ENCODE results near the gene GULP1.
"Not testable (repeated sequence)": the region's sequence is repeated elsewhere in the genome, so short reads cannot be mapped to it uniquely, and the experiment has no call there.

The GULP1 gene

GRCh38 chr2:188278388-188279092 lies 13.1 kb upstream of the GULP1 start:
- TF ChIP-seq ZFX (IDR thresholded peaks at IDR 0.05) (no peak), CTCF (conservative IDR thresholded peaks at IDR 0.05) (no peak)
- H3K27ac ChIP-seq = peak overlapping the region; percentile 75

- peak overlapping the region; percentile 75; the same call in 1 of the 2 replicates for H3K27ac ChIP-seq
Observed at GRCh38 chr2:188279093-188279445, 12.6 kb upstream of the GULP1 start.

GRCh38 chr2:188280811-188281222 lies 10.9 kb upstream of the GULP1 start:
- no peak overlapping the region for H3K27ac ChIP-seq
- TF ChIP-seq ZFX (IDR thresholded peaks at IDR 0.05) = no peak
- no peak for TF ChIP-seq CTCF (conservative IDR thresholded peaks at IDR 0.05)

More at GRCh38 chr2:188279093-188279445, 12.6 kb upstream of the GULP1 start:
- TF ChIP-seq ZFX (IDR thresholded peaks at IDR 0.05) = no peak
- no peak for TF ChIP-seq CTCF (conservative IDR thresholded peaks at IDR 0.05)

- TF ChIP-seq CTCF (conservative IDR thresholded peaks at IDR 0.05) (no peak), ZFX (IDR thresholded peaks at IDR 0.05) (no peak)
- no peak overlapping the region for H3K27ac ChIP-seq
Observed at GRCh38 chr2:188282907-188283306, 8.8 kb upstream of the GULP1 start.

- not testable (repeated sequence) for H3K27ac ChIP-seq
Observed at GRCh38 chr2:188284251-188284650, 7.4 kb upstream of the GULP1 start.

GRCh38 chr2:188285049-188285448 lies 6.6 kb upstream of the GULP1 start:
- TF ChIP-seq ZFX (IDR thresholded peaks at IDR 0.05) (no peak), CTCF (conservative IDR thresholded peaks at IDR 0.05) (no peak)
- H3K27ac ChIP-seq = no peak overlapping the region

GRCh38 chr2:188285774-188286173 lies 5.9 kb upstream of the GULP1 start:
- no peak overlapping the region; the same call in 1 of the 2 replicates for H3K27ac ChIP-seq
- TF ChIP-seq ZFX (IDR thresholded peaks at IDR 0.05) = no peak
- no peak for TF ChIP-seq CTCF (conservative IDR thresholded peaks at IDR 0.05)

GRCh38 chr2:188291142-188291616 lies 495 bp upstream of the GULP1 start:
- TF ChIP-seq CTCF (conservative IDR thresholded peaks at IDR 0.05) (no peak), ZFX (IDR thresholded peaks at IDR 0.05) (no peak)
- peak overlapping the region; percentile 95 for H3K27ac ChIP-seq
